IPS DF 19.7 (cell line): ENCODE measurements around the gene MYO15B.

ENCODE experiments used
- DNase-seq: peaks from one replicate; pipeline ENCODE4 v3.0.0-alpha.2; 2013; ENCODE audit warnings: low read depth, low spot score

Gene MYO15B

GRCh38 chr17:75665981-75666380 lies 78.4 kb downstream of the MYO15B start:
- DNase-seq = no peak

GRCh38 chr17:75666959-75667790 lies 79.6 kb downstream of the MYO15B start, which contains the start of the genes RECQL5 and SAP30BP:
TSS of gene RECQL5 (minus strand) at chr17:75667154. CDS start at chr17:75666557, 597 bp downstream.
TSS of gene SAP30BP (plus strand) at chr17:75667338. CDS start at chr17:75667373, 35 bp downstream.
- DNase-seq = peak; percentile 88

DNA sequence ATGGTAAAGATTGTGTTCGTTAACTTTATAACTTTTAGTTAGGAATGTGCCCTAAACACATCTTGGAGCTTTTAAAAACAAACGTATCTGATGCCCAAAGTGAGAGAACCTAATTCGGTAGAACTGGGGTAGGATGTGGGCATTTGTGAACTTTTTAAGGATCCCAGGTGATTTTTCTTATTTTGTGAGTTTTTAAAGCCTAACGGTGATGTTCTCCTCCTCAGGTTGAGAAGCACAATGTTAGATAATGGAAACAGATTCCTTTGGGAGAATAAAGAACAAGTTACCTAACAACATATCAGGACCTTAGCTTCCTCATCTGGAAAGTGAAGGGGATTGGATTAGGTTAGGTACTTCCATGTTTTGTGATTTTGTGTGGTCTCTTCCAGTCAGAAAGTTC lies 80.2 kb downstream of the MYO15B start:
- DNase-seq = no peak

GRCh38 chr17:75668489-75668888 lies 80.9 kb downstream of the MYO15B start:
- no peak for DNase-seq

DNA sequence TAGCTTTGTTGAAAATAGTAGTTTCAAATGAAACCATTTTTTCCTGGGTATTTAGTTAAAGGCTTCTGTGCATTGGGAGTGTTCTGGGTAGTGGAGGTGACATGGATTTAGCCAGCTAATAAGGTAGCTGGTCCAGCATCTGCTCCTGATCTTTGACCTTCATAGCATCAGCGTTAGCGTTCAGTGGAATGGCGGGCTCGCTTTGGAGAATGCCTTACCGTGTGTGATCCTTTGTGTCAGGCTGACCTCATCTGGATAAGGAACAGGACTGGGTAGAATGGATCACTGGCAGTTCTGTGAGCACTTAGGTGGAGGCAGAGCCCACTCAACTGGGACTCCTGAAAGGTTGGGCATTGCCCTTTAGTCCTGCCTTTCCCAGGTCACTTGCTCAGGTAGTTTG lies 83.3 kb downstream of the MYO15B start:
- no peak for DNase-seq

- DNase-seq = no peak
Measured at GRCh38 chr17:75672011-75672410, 84.4 kb downstream of the MYO15B start.

DNA sequence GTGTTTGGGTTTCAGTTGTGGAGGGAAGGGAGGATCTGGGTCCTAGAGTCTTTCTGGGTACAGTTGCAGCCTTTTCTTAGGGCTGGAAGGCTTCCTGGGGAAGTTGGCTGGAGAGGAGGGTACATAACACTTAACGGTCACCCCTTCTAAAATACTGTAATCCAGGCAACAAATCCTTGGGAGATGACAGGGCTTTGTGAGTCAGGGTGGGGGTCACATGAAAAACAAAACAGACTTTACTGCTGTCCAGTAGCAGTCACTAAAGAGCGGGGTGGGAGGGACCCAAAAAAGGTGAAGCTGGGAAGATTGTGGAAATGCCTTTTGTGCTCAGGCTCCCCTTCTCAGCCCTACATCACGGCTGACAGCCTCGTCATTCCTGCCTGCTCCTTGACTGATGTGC lies 85.9 kb downstream of the MYO15B start:
- DNase-seq = no peak
